Osteocyte (in vitro differentiated cells): ENCODE data around the gene NKX6-2. TPM values are rescaled to one million over a fixed set of nuclear protein-coding genes. Genes with fewer than 3 reads are reported as not detected.
"Not testable (repeated sequence)": the region's sequence is repeated elsewhere in the genome, so short reads cannot be mapped to it uniquely, and the experiment has no call there.

ENCODE experiments used
- DNase-seq: peaks from one replicate; pipeline ENCODE4 v3.0.0; 2021; ENCODE audit warnings: mixed read lengths; ENCODE audit not compliant: unreplicated experiment; ENCODE audit errors: extremely low spot score
- H3K27ac Mint-ChIP-seq: one replicate; pipeline ENCODE4 v1.8.0; 2021; ENCODE audit warnings: mild to moderate bottlenecking, mixed read lengths; ENCODE audit not compliant: unreplicated experiment
- H3K27me3 Mint-ChIP-seq: one replicate; pipeline ENCODE4 v1.8.0; 2021; ENCODE audit warnings: mixed read lengths; ENCODE audit not compliant: unreplicated experiment
- H3K36me3 Mint-ChIP-seq: one replicate; pipeline ENCODE4 v1.8.0; 2021; ENCODE audit warnings: mixed read lengths; ENCODE audit not compliant: unreplicated experiment
- H3K4me1 Mint-ChIP-seq: one replicate; pipeline ENCODE4 v1.8.0; 2021; ENCODE audit warnings: mixed read lengths; ENCODE audit not compliant: unreplicated experiment
- H3K4me3 Mint-ChIP-seq: one replicate; pipeline ENCODE4 v1.8.0; 2021; ENCODE audit warnings: mild to moderate bottlenecking, moderate library complexity, mixed read lengths; ENCODE audit not compliant: unreplicated experiment
- H3K9me3 Mint-ChIP-seq: one replicate; pipeline ENCODE4 v1.8.0; 2021; ENCODE audit warnings: mixed read lengths; ENCODE audit not compliant: unreplicated experiment
- CTCF ChIP-seq: fragments of 200-600 bp; sonication (generic); IDR thresholded peaks from 2 replicates; pipeline ENCODE4 v1.5.0; 2021; ENCODE audit warnings: antibody characterized with exemption, mild to moderate bottlenecking, moderate library complexity
- total RNA-seq: library from RNA; stranded (reverse); gene quantifications from 2 replicates; pipeline ENCODE4 v1.2.1, GENCODE V29; 2021

The NKX6-2 gene
- total RNA-seq, 1 donor from 2014 or later, result not detected

GRCh38 chr10:132826524-132827422 lies 40.8 kb upstream of the NKX6-2 start:
- H3K4me1 Mint-ChIP-seq, result no peaks in the 10 kb centered on the region
- peaks cover 24% of the 10 kb centered on the region for H3K27me3 Mint-ChIP-seq
- H3K36me3 Mint-ChIP-seq, result no peaks in the 10 kb centered on the region
- DNase-seq, result no peak
- no peak for TF ChIP-seq CTCF
- H3K4me3 Mint-ChIP-seq, result no peak overlapping the region
- H3K9me3 Mint-ChIP-seq, result no peaks in the 10 kb centered on the region
- H3K27ac Mint-ChIP-seq, result no peak overlapping the region

GRCh38 chr10:132825783-132826523 lies 40.0 kb upstream of the NKX6-2 start:
- not testable (repeated sequence) for H3K36me3 Mint-ChIP-seq, H3K9me3 Mint-ChIP-seq, H3K4me1 Mint-ChIP-seq, DNase-seq, H3K27ac Mint-ChIP-seq, H3K4me3 Mint-ChIP-seq
- peaks cover 15% of the 10 kb centered on the region for H3K27me3 Mint-ChIP-seq

- Mint-ChIP-seq H3K36me3 (no peaks in the 10 kb centered on the region), H3K27ac (no peak overlapping the region), H3K4me3 (no peak overlapping the region), H3K9me3 (peaks cover 13% of the 10 kb centered on the region), H3K27me3 (peaks cover 21% of the 10 kb centered on the region), H3K4me1 (no peaks in the 10 kb centered on the region)
- TF ChIP-seq CTCF, result no peak
- DNase-seq, result no peak
Measured at GRCh38 chr10:132820056-132820455, 34.1 kb upstream of the NKX6-2 start.

- no peak overlapping the region for H3K27ac Mint-ChIP-seq
- TF ChIP-seq CTCF, result no peak
- DNase-seq, result no peak
- no peak overlapping the region for H3K4me3 Mint-ChIP-seq
- no peaks in the 10 kb centered on the region for H3K36me3 Mint-ChIP-seq
- no peaks in the 10 kb centered on the region for H3K4me1 Mint-ChIP-seq
- peaks cover 13% of the 10 kb centered on the region for H3K9me3 Mint-ChIP-seq
- peaks cover 25% of the 10 kb centered on the region for H3K27me3 Mint-ChIP-seq
Measured at GRCh38 chr10:132817701-132818211, 31.8 kb upstream of the NKX6-2 start.

GRCh38 chr10:132816718-132817117 lies 30.8 kb upstream of the NKX6-2 start:
- no peak for DNase-seq
- Mint-ChIP-seq H3K36me3 (no peaks in the 10 kb centered on the region), H3K27me3 (peaks cover 25% of the 10 kb centered on the region), H3K9me3 (peaks cover 13% of the 10 kb centered on the region), H3K27ac (no peak overlapping the region), H3K4me3 (no peak overlapping the region), H3K4me1 (no peaks in the 10 kb centered on the region)
- TF ChIP-seq CTCF, result no peak
